HG02642 (cell line): ENCODE data around the gene KANSL1L.

Experiments
- ATAC-seq: cut with Tn5 transposase; IDR thresholded peaks from one replicate; pipeline ENCODE4 v1.9.1; 2021; ENCODE audit warnings: mild to moderate bottlenecking; ENCODE audit not compliant: unreplicated experiment, poor library complexity

The KANSL1L gene

DNA sequence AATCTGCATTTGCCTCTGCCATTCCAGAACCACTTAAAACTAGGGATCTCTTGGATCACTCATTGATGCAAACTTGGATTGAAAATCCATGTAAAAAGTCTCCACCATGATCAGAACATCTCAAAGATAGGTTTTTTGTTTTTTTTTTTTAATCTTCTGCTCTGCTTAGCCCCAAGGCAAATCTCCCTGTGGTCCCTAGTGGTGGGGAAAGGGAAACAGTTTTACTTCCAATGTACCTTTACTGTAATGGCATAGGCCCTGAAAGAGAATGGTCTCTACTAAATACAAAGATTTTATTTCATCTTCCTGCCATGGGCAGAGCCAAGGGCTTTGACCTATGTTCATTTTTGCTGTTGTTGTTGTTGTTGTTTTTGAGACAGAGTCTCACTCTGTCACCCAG lies 78.4 kb downstream of the KANSL1L start:
- no peak for ATAC-seq

DNA sequence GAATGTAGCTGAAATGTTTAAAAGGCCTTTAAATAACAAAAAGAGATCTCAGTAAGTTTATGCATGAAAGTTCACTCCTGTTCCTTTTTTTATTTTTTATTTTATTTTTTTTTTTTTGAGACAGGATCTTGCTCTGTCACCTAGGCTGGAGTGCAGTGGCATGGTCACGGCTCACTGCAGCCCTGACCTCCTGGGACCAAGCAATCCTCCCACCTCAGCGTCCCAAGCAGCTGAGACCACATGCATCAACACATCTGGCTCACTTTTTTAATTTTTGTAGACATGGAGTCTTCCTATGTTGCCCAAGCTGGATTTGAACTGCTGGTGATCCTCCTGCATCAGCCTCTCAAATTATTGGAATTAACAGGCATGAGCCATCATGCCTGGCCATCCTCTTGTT lies 84.3 kb downstream of the KANSL1L start:
- ATAC-seq: no peak

DNA sequence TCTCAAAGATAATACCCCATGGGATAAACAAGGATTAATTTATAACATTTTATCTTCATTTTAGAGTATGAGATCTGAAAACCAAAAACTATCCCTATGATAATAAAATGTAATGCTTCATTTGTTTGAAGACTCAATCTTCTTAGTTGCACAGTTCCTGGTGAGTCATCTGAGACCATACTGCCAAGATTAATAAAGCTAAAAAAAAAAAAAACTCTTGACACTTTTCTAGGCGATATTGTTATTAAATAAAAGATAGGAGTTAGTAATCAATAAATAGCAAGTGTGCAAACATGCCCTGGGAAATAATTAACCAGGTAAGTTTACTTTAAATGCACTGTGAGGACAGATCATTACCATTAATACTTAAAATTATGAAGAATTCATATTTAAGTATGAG lies 84.9 kb downstream of the KANSL1L start:
- no peak for ATAC-seq

DNA sequence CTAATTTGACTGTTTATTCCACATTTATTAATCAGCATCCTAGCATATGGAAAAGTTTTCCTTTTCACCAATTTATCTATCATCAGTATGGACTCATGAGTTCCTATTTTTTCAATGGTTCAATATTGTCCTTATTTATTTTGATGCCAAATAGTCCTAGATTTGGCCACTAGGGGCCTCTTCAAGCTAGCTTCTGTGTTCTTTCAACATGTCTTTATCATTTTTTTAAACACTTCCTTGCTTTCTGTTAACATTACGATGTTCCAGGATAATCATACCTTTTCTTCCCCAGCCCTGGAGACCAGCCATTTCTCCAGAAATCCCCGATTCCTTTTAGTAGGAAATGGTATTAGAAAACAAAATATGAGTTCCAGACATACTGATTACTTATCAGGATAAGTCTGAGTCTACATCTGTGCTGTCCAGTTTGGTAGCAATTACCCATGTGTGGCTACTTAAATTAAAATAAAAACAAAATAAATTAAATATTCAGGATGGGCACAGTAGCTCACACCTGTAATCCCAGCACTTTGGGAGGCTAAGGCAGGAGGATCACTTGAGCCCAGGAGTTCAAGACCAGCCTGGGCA lies 98.2 kb downstream of the KANSL1L start:
- peak; percentile 71 for ATAC-seq

DNA sequence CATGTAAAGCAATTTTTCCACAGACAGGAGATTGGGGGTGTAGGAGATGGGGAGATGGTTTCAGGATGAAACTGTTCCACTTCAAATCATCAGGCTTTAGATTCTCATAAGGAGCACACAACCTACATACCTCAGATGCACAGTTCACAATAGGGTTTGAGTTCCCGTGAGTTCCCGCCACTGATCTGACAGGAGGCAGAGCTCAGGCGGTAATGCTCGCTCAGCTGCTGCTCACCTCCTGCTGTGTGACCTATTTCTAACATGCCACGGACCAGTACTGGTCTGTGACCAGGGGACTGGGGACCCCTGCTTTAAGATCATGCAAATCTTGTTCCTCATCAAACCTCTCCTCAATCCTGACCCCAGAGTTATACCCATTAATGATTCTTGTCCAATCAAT lies 98.7 kb downstream of the KANSL1L start:
- ATAC-seq: peak; percentile 7

DNA sequence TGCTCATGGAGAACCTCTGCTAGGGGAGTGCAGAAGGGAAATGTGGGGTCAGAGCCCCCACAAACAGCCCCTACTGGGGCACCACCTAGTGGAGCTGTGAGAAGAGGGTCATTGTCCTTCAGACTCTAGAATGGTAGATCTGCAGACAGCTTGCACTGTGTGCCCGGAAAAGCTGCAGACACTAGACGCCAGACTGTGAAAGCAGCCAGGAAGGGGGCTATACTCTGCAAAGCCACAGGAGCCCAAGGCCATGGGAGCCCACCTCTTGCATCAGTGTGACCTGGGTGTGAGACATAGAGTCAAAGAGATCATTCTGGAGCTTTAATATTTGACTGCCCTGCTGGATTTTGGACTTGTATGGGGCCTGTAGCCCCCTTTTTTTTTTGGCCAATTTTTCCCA lies 107.9 kb downstream of the KANSL1L start:
- ATAC-seq: no peak

DNA sequence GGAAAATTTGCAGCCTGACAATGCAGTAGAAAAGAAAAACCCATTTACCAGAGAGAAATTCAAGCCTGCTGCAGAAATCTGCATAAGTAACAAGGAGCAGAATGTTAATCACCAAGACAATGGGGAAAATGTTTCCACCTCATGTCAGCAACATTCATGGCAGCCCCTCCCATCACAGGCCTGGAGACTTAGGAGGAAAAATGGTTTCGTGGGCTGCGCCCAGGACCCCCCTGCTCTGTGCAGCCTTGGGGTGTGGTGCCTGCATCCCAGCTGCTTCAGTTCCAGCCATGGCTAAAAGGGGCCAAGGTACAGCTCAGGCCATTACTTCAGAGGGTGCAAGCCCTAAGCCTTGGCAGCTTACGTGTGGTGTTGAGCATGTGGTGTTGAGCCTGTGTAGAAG lies 115.4 kb downstream of the KANSL1L start:
- no peak for ATAC-seq

DNA sequence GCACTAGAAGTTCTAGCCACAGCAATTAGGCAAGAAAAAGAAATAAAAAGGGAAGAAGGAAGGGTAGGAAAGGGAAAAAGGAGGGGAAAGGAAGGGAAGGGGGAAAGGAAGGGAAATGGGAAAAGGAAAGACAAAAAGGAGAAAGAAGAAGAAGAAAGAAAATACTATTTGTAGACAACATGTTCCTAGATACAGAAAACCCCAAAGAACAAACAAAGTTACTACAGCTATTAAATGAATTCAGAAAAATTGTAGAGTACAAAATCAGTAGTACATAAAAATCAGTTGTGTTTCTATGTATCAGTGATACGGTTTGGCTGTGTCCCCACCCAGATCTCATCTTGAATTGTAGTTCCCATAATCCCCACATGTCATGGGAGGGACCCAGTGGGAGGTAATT lies 116.5 kb downstream of the KANSL1L start:
- ATAC-seq: no peak

DNA sequence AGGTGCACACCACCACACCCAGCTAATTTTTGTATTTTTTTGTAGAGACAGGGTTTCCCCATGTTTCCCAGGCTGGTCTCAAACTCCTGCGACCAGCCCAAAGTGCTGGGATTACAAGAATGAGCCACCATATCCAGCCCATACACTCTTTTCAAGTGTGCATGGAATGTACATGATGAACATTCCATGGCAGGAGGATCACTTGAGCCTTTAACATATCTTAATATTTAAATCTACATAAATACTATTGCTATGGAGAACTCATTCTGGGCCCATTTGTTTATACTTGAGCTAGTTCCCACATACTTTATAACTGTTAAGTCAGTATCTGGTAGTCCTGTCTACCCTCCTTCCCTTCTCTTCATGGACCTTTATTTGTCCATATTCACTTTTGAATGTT lies 120.3 kb downstream of the KANSL1L start:
- no peak for ATAC-seq

DNA sequence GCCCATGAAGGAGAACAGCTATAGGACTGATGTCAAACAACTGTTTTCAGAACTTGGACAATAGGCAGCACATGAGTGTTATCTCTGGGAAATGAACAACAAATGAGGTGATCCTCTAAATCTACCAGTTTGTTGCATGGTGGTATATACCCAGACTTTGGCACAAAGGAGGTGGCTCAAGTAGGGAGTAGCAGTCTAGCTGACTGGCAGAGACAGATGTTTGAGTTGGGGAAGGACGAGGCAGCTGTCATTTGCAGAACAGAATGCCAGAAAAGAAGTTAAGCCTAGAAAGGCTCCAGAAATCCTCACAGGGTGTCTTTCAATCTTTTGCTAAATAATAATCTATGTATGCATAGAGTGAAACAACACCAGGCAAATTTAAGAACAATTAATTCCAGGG lies 121.4 kb downstream of the KANSL1L start:
- no peak for ATAC-seq

DNA sequence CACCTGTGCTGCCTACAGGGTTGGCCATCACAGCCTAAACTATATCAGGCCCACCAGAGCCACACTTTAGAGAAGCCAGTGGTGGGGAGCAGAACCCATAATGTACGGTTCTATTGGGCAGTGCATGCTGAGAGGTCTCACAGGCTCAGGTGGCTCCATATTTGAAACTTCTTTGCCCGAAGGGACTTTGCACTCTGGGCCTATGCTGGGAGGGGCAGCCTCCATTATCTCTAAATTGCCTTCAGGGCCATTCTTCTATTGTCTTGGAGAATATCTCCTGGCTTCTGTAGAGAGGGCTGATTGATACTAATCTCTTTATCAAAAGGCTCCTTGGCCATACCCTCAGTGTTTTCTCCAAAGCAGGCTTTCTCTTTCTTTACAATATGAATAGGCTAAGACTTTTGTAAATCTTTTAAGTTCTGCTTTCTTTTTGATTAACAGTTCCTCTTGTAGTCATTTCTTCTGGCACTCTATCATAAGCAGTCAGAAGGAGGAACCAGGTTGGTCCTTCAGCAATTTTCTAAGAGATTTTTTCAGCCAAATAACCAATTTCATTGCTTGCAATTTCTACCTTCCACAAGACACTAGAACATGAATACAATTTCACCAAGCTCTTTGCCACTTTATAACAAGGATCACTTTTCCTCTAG lies 124.2 kb downstream of the KANSL1L start:
- no peak for ATAC-seq

DNA sequence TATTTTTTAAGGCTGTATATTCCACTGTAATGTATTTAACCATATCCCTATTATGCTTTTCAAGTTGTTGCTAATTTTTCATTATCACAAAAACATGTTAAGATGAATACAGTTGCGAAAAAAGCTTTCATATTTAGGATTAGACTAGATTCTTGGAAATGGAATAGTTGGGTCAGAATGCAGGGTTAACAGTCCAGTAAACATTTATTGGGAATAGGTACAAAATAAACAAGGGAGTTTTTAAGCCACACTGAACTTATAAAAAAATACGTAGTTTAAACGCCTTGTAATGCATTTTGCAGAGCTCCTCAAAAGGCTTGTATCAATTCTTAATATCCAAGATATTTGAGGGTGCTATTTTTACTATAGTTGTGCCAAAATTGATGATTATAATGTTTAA lies 133.1 kb downstream of the KANSL1L start:
- no peak for ATAC-seq

DNA sequence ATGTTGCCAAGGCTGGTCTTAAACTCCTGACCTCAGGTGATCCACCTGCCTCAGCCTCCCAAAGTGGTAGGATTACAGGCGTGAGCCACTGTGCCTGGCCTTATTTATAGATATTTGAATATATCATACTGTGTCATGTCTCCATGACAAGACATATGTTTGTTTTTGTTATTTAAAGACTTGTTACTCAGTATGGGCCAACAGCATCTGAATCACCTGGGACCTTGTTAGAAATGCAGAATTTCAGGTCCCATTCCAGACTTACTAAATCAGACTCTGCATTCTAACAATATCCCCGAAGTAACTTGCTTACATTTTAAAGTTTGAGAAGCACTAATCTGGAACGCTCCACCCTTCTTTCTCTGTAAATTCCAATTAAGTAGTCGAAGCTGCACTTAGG lies 135.5 kb downstream of the KANSL1L start:
- no peak for ATAC-seq

DNA sequence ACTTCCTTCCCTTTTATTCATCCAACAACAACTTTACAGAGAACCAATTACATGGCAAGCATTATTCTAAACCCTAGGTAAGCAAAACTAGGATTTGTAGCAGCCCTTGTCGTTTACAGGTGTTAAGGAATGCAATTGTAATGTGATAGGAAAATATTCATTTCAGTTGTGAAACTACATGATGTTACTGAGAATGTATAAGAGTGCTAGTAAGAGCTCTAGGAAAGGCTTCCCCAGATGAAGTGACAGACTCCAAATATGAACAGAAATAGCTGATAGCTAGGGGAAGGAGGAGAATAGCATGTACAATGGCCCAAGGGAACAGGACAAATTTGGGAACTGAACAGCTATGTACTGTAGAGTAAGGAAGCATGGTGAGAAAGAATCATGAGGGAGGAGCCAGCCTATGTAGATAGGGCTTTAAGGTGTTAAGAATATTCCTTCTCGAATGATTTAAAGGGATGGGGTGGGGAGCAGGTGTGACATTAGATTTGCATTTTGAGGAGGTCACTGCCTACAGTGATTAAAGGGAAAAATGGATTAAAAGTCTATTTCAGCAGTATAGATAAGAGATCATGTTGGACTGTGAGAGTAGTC lies 137.0 kb downstream of the KANSL1L start:
- ATAC-seq: no peak

DNA sequence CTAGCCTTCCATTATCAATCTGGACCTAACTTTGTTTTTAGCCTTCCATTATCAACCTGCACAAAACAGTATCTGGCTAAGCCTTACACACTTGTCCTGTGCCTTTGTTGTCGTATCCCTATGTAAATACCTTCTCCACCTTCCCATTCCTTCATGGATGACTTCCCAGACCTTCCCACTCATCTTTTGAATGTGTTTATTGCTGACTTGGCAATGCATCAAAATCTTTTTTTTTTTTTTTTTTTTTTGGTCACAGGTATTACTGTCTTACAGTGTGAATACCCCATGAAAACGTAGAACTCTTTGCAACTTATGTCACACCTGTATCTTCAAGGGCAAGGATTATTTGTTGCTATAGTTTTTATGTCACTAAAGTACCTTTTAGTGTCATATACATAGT lies 143.0 kb downstream of the KANSL1L start:
- no peak for ATAC-seq

DNA sequence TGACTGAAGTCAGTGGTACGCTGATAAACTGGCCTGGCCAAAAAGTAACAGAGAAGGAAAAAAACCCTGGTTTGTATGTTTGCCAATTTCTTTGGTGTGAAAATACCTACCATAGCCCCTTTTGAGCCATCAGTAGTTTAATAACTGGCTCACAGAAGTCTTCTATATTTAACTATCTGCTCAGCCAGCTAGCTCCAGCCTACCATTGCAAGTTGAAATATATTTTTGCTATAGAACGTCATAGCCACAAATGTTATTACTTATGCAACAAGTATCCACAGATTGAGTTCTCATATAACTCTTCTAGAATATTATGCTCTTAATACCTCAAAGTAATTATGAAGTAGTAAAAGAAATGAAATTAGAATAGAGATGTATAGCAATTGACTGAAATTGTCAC lies 143.6 kb downstream of the KANSL1L start:
- ATAC-seq: no peak

DNA sequence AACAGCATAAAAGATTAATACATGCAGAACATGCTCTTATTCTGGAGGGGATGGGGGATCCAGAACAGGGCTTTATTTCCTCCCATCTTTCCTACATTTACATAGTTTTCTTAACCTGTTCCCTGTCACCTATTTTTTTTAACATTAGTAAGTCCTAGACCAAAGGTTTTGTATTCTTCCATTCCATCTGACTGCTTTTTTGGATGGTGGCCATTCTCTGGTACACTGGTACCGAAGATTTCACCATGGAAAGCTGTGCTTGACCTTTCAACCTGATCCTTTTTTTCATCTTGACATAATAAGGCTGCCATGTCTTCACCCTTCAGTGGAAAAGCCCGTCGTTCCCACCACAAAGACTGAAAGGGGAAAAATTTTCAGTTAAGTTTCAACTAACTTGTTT lies 148.4 kb downstream of the KANSL1L start:
- no peak for ATAC-seq

DNA sequence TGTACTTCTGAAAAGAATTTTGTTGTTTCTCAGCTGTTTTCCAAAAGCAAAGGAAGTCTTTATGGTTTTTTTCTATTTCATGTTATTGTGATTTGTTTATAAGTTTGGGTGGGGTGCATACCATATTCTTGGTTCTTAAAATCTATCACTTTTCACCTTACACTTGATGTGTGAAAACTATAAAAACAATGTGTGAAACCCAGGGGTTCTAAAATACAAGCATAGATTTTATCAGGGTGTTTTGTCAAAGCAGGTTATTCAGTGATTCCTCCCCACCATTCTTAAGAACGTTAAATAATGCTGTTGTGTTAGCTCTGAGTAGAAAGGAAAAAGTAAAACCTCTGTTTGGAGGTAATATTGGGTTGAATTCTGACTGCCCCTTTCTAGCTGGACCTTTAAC lies 151.1 kb downstream of the KANSL1L start:
- no peak for ATAC-seq

DNA sequence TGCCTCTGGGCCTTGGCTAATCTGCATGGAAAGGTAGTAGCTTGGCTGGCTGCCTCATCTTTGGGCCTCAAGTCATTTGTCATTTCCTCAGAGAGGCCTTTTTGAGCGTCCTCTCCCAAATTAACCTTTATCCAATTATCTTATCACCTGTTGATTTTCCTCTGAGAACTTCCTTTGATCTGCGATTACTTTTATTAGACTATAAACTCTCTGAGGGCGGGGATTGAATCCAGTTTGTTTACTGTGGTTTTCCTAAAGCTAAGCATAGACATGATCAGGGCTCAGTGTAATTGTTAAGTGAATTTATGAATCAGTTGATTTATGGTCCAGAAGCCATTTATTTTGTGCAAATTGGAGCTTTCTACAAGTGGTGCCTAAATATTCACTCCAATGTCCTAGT lies 161.3 kb downstream of the KANSL1L start:
- no peak for ATAC-seq

DNA sequence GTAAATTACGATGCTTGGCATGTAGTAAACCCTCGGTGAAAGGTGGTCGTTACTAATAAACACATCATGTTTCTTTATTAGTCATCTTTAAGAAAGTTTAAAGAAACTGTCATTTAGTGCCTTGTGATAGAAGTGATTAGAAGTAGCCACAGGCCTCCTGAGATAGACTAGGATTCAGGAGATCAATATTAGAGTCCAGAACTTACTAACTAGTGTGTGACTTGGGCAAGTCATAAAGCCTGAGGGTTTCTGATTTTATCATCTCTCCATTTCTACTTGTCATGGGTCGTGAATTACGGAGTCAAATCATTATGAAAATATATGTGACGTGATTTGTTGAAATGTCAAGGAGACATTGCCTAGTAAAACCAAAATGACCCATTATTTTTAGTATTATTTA lies 162.1 kb downstream of the KANSL1L start:
- ATAC-seq: no peak

DNA sequence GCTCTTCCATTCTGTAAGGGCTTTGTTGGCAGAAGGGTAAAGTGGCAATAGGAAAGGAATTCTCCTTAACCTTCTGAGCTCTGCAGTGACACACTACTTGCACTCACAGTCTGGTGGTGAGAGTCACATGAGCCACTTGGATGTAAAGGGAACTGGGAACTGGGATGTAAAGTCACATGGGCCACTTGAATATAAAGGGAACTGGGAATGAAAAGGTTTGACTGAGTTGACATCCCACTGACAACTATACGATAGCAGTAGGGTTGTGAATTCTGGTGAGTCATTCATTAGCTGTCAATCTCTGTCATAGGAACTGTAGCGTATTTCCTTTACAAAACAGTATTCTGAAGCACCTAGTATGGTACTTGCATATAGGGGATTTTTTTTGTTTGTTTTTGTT lies 163.3 kb downstream of the KANSL1L start:
- ATAC-seq: no peak

DNA sequence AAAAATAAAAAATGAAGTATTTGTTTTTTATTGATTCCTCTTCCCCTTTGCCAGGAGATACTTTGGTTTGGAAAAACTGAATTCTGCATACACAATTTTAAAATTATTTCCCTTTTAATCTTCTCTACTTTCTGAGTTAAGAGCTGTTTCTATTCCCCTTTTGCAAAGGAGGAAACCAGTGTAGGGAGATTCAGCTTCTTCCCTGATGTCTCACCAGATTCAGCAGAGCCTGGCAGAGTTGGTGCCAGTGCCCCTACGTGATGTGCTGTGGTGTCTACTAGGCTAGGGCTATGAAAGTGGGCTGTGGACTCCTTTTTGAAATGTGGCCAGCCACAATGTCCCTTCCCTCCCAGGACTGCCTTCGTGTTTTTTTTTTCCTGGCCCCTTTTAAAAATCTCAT lies 166.3 kb downstream of the KANSL1L start:
- ATAC-seq: no peak
